HG03039 (cell line): ENCODE data around the gene PSPN.
"Not testable (repeated sequence)": the region's sequence is repeated elsewhere in the genome, so short reads cannot be mapped to it uniquely, and the experiment has no call there.

ENCODE experiments used
- ATAC-seq: cut with Tn5 transposase; IDR thresholded peaks from one replicate; pipeline ENCODE4 v1.9.1; 2021; ENCODE audit warnings: mild to moderate bottlenecking, moderate library complexity; ENCODE audit not compliant: unreplicated experiment

The PSPN gene

GRCh38 chr19:6402837-6403608, 27.3 kb upstream of the PSPN start:
- ATAC-seq: no peak

- no peak for ATAC-seq
Observed at GRCh38 chr19:6402058-6402457, 26.3 kb upstream of the PSPN start.

GRCh38 chr19:6400062-6400944, 24.6 kb upstream of the PSPN start:
- not testable (repeated sequence) for ATAC-seq

GRCh38 chr19:6396305-6396704, 20.6 kb upstream of the PSPN start:
- no peak for ATAC-seq

GRCh38 chr19:6394831-6395230, 19.1 kb upstream of the PSPN start:
- no peak for ATAC-seq

GRCh38 chr19:6393983-6394412, 18.3 kb upstream of the PSPN start:
- no peak for ATAC-seq

GRCh38 chr19:6393074-6393982, 17.6 kb upstream of the PSPN start, which contains the start of gene GTF2F1:
TSS of gene GTF2F1 (minus strand) at chr19:6393164. CDS start at chr19:6392995, 169 bp downstream.
- peak; percentile 70 for ATAC-seq

- ATAC-seq: no peak
Observed at GRCh38 chr19:6392221-6393073, 16.7 kb upstream of the PSPN start.

GRCh38 chr19:6387372-6387771, 11.6 kb upstream of the PSPN start:
- no peak for ATAC-seq

- no peak for ATAC-seq
Observed at GRCh38 chr19:6384381-6384780, 8.6 kb upstream of the PSPN start.

- no peak for ATAC-seq
Observed at GRCh38 chr19:6383188-6383587, 7.5 kb upstream of the PSPN start.

- no peak for ATAC-seq
Observed at GRCh38 chr19:6381030-6381750, 5.5 kb upstream of the PSPN start.

- no peak for ATAC-seq
Observed at GRCh38 chr19:6379744-6380143, 4.0 kb upstream of the PSPN start.

- ATAC-seq: no peak
Observed at GRCh38 chr19:6378486-6378885, 2.8 kb upstream of the PSPN start.

- no peak for ATAC-seq
Observed at GRCh38 chr19:6378041-6378440, 2.3 kb upstream of the PSPN start.

- no peak for ATAC-seq
Observed at GRCh38 chr19:6376512-6377190, 918 bp upstream of the PSPN start.

GRCh38 chr19:6374711-6375410, 872 bp downstream of the PSPN start:
- ATAC-seq: no peak

GRCh38 chr19:6374161-6374709, 1.5 kb downstream of the PSPN start:
- no peak for ATAC-seq
